ENCODE results near the gene CLTA. TPM values are rescaled to one million over a fixed set of nuclear protein-coding genes. Genes with fewer than 3 reads are reported as not detected.
"Not testable (repeated sequence)": the region's sequence is repeated elsewhere in the genome, so short reads cannot be mapped to it uniquely, and the experiment has no call there.

CLTA gene
- total RNA-seq, 1 donor from 2014 or later = 185 TPM

GRCh38 chr9:36218411-36218901, 27.7 kb downstream of the CLTA start:
- no peak for DNase-seq (ENCODE audit: low spot score, unreplicated experiment)
- Mint-ChIP-seq H3K4me1 (ENCODE audit: low read depth) (no peaks in the 10 kb centered on the region), H3K27ac (peak overlapping the region; percentile 3), H3K27me3 (no peaks in the 10 kb centered on the region), H3K4me3 (ENCODE audit: low read depth) (no peak overlapping the region), H3K36me3 (ENCODE audit: insufficient read depth) (peaks cover 30% of the 10 kb centered on the region), H3K9me3 (ENCODE audit: low read depth) (no peaks in the 10 kb centered on the region)
- no peak for TF ChIP-seq CTCF (IDR thresholded peaks at IDR 0.05; ENCODE audit: unreplicated experiment)

- H3K36me3 Mint-ChIP-seq (ENCODE audit: insufficient read depth) = peaks cover 29% of the 10 kb centered on the region
- DNase-seq (ENCODE audit: low spot score, unreplicated experiment) = no peak
- TF ChIP-seq CTCF (IDR thresholded peaks at IDR 0.05; ENCODE audit: unreplicated experiment) = no peak
- no peaks in the 10 kb centered on the region for H3K9me3 Mint-ChIP-seq (ENCODE audit: low read depth)
- no peak overlapping the region for H3K27ac Mint-ChIP-seq
- no peak overlapping the region for H3K4me3 Mint-ChIP-seq (ENCODE audit: low read depth)
- no peaks in the 10 kb centered on the region for H3K4me1 Mint-ChIP-seq (ENCODE audit: low read depth)
- H3K27me3 Mint-ChIP-seq = no peaks in the 10 kb centered on the region
Observed at GRCh38 chr9:36221667-36222066, 30.9 kb downstream of the CLTA start.

GRCh38 chr9:36222449-36222848, 31.7 kb downstream of the CLTA start:
- no peak for DNase-seq (ENCODE audit: low spot score, unreplicated experiment)
- Mint-ChIP-seq H3K9me3 (ENCODE audit: low read depth) (no peaks in the 10 kb centered on the region), H3K27me3 (no peaks in the 10 kb centered on the region), H3K36me3 (ENCODE audit: insufficient read depth) (peaks cover 34% of the 10 kb centered on the region), H3K4me3 (ENCODE audit: low read depth) (no peak overlapping the region), H3K4me1 (ENCODE audit: low read depth) (no peaks in the 10 kb centered on the region), H3K27ac (no peak overlapping the region)
- TF ChIP-seq CTCF (IDR thresholded peaks at IDR 0.05; ENCODE audit: unreplicated experiment) = no peak

GRCh38 chr9:36237230-36237629, 46.5 kb downstream of the CLTA start:
- no peak overlapping the region for H3K4me3 Mint-ChIP-seq (ENCODE audit: low read depth)

GRCh38 chr9:36239205-36239604, 48.5 kb downstream of the CLTA start:
- H3K4me1 Mint-ChIP-seq (ENCODE audit: low read depth); H3K4me3 Mint-ChIP-seq (ENCODE audit: low read depth); DNase-seq (ENCODE audit: low spot score, unreplicated experiment); H3K9me3 Mint-ChIP-seq (ENCODE audit: low read depth); H3K27ac Mint-ChIP-seq; H3K27me3 Mint-ChIP-seq: not testable (repeated sequence)
- H3K36me3 Mint-ChIP-seq (ENCODE audit: insufficient read depth) = peaks cover 21% of the 10 kb centered on the region

More at GRCh38 chr9:36237230-36237629, 46.5 kb downstream of the CLTA start:
- H3K27me3 Mint-ChIP-seq = no peaks in the 10 kb centered on the region
- H3K4me1 Mint-ChIP-seq (ENCODE audit: low read depth) = no peaks in the 10 kb centered on the region
- H3K9me3 Mint-ChIP-seq (ENCODE audit: low read depth) = peaks cover 6% of the 10 kb centered on the region
- H3K27ac Mint-ChIP-seq = no peak overlapping the region
- TF ChIP-seq CTCF (IDR thresholded peaks at IDR 0.05; ENCODE audit: unreplicated experiment) = no peak
- H3K36me3 Mint-ChIP-seq (ENCODE audit: insufficient read depth) = peaks cover 28% of the 10 kb centered on the region
- DNase-seq (ENCODE audit: low spot score, unreplicated experiment) = no peak

GRCh38 chr9:36239675-36240074, 49.0 kb downstream of the CLTA start:
- H3K4me1 Mint-ChIP-seq (ENCODE audit: low read depth); H3K4me3 Mint-ChIP-seq (ENCODE audit: low read depth); DNase-seq (ENCODE audit: low spot score, unreplicated experiment); H3K27me3 Mint-ChIP-seq; H3K27ac Mint-ChIP-seq; H3K9me3 Mint-ChIP-seq (ENCODE audit: low read depth): not testable (repeated sequence)
- H3K36me3 Mint-ChIP-seq (ENCODE audit: insufficient read depth) = peaks cover 22% of the 10 kb centered on the region
